ENCODE data around the gene ZNF324B.

DNA sequence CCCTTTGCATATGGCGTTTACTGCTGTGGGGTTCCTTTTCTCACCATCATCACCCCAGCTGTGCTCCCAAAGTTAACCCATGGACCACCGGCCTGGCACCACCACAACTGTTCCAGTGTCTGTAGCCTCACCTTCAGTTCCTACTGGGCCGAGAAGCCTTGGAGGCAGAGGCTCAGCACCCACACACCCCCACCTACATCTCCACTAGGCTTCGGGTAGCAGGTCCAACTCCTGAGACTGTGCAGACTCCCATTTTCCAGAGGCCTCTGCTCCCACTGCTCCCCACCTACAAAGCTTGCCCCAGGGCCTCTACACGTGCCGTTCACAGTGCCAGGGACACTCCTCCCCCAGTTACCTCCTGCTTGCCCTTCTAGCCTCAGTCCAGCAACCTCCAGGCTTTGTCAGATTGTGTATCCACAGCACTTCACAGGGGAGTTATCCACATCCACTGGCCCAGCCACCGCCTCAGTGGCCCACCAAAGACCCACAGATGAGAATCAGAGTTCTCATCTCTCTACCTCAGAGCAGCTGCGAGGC lies 46.3 kb downstream of the ZNF324B start:
- TF ChIP-seq, protein P1, sequence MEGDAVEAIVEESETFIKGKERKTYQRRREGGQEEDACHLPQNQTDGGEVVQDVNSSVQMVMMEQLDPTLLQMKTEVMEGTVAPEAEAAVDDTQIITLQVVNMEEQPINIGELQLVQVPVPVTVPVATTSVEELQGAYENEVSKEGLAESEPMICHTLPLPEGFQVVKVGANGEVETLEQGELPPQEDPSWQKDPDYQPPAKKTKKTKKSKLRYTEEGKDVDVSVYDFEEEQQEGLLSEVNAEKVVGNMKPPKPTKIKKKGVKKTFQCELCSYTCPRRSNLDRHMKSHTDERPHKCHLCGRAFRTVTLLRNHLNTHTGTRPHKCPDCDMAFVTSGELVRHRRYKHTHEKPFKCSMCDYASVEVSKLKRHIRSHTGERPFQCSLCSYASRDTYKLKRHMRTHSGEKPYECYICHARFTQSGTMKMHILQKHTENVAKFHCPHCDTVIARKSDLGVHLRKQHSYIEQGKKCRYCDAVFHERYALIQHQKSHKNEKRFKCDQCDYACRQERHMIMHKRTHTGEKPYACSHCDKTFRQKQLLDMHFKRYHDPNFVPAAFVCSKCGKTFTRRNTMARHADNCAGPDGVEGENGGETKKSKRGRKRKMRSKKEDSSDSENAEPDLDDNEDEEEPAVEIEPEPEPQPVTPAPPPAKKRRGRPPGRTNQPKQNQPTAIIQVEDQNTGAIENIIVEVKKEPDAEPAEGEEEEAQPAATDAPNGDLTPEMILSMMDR (IDR thresholded peaks at IDR 0.05), result no peak
- TF ChIP-seq POLR2A (IDR thresholded peaks at IDR 0.05), result no peak

All from esophagus squamous epithelium (tissue), 4 donors.